ENCODE data around the gene AQR. TPM values are rescaled to one million over a fixed set of nuclear protein-coding genes. Genes with fewer than 3 reads are reported as not detected.

AQR gene
- total and polyA plus RNA-seq, 10 of the 15 experiments (the other 5 are each of a cell fraction or from before 2014, with no cell fraction given), result 18.2 to 53.5 (median 32.6) TPM

GRCh38 chr15:34951993-34952392 lies 17.5 kb downstream of the AQR start:
- intact Hi-C loops (cut with micrococcal nuclease; ENCODE audit: unreplicated experiment), result no loop called here
- CTCF ChIA-PET, result interaction anchor here (0.7 to 1.3 kb wide), 2 partner anchors 17 to 18 kb away, joined by 3 to 4 read pairs; partner anchors contain the start of gene AQR
- BruUV-seq (replicated peaks), result no TSS peak
- TF ChIP-seq E2F8 (IDR thresholded peaks at IDR 0.05; ENCODE audit: low read depth, partially characterized antibody) (no peak), IRF4 (IDR thresholded peaks at IDR 0.05; ENCODE audit: low read depth, low read length) (no peak), WRNIP1 (IDR thresholded peaks at IDR 0.05; ENCODE audit: borderline replicate concordance, low read depth, low read length) (no peak), IKZF2 (IDR thresholded peaks at IDR 0.05) (no peak), HDAC6 (IDR thresholded peaks at IDR 0.05; ENCODE audit: unreplicated experiment) (no peak), STAT3 (IDR thresholded peaks at IDR 0.05; ENCODE audit: low read depth, low read length) (no peak), SIX5 (IDR thresholded peaks at IDR 0.05; ENCODE audit: low read depth, low read length, severe bottlenecking) (no peak), CUX1 (IDR thresholded peaks at IDR 0.05; ENCODE audit: insufficient replicate concordance, low read depth, low read length) (no peak), SREBF2 (IDR thresholded peaks at IDR 0.05; ENCODE audit: low read length) (no peak), ASH2L (IDR thresholded peaks at IDR 0.05; ENCODE audit: borderline replicate concordance, low read depth) (no peak), ATF3 (IDR thresholded peaks at IDR 0.05; ENCODE audit: borderline replicate concordance, extremely low read depth, low read depth, low read length) (no peak), ZNF217 (IDR thresholded peaks at IDR 0.05) (no peak), BCLAF1 (IDR thresholded peaks at IDR 0.05) (no peak), IKZF1 (conservative IDR thresholded peaks at IDR 0.05) (no peak)

More at GRCh38 chr15:34951993-34952392, 17.5 kb downstream of the AQR start:
- DNase-seq (ENCODE audit: low read depth, low spot score) (no peak), FAIRE-seq (no peak), ATAC-seq (no peak)
- 46% methylated on average over 1 of the region's 1 CpG for WGBS (ENCODE audit: insufficient coverage, insufficient replicate concordance, low lambda C conversion rate, missing lambda C conversion rate)
- RAD21 ChIA-PET (ENCODE audit: unreplicated experiment), result no interaction called here
- Histone ChIP-seq H3K4me2 (ENCODE audit: control insufficient read depth, insufficient read depth) (no peak overlapping the region), H3K79me2 (ENCODE audit: control insufficient read depth, insufficient read depth, low read length) (no peaks in the 10 kb centered on the region; the same call in 1 of the 2 replicates), H3K27me3 (replicated peaks in 1 of 2; ENCODE audit: control insufficient read depth in 2 of 2, insufficient read depth in 2 of 2, low read length in 1 of 2) (no peaks in the 10 kb centered on the region), H2AFZ (ENCODE audit: control insufficient read depth, low read depth, low read length) (no peak overlapping the region), H3K9ac (ENCODE audit: control insufficient read depth, insufficient read depth, low read length) (no peak overlapping the region), H3K9me3 (replicated peaks; ENCODE audit: control insufficient read depth, insufficient read depth, low read length) (no peaks in the 10 kb centered on the region), H3K4me1 (ENCODE audit: control insufficient read depth, insufficient read depth, low read length) (peaks cover 2% of the 10 kb centered on the region; the same call in 1 of the 2 replicates), H3K36me3 (ENCODE audit: control insufficient read depth in 2 of 2, insufficient read depth in 2 of 2, low read length in 1 of 2) (peaks cover 1 to 15% of the 10 kb centered on the region in 2 experiments; a peak in 3 of 4 replicates), H4K20me1 (ENCODE audit: control insufficient read depth, insufficient read depth) (no peaks in the 10 kb centered on the region), H3K4me3 (no peak overlapping the region), H3K27ac (ENCODE audit: control insufficient read depth, insufficient read depth) (no peak overlapping the region)
- in situ Hi-C loops (cut with MboI), result no loop called here
- POLR2A ChIA-PET, result no interaction called here
- SMC1A ChIA-PET (ENCODE audit: uncharacterized antibody, unreplicated experiment), result interaction anchor here (0.8 kb wide), 1 partner anchor 12 kb away, joined by 3 read pairs; no protein-coding TSS in a partner anchor

Measured in GM12878 (cell line).